Measurements from ENCODE around the gene IQCB1. TPM values are rescaled to one million over a fixed set of nuclear protein-coding genes. Genes with fewer than 3 reads are reported as not detected.

Gene IQCB1
- polyA plus RNA-seq, 3 donors = 6.0 to 27.7 (median 7.5) TPM

DNA sequence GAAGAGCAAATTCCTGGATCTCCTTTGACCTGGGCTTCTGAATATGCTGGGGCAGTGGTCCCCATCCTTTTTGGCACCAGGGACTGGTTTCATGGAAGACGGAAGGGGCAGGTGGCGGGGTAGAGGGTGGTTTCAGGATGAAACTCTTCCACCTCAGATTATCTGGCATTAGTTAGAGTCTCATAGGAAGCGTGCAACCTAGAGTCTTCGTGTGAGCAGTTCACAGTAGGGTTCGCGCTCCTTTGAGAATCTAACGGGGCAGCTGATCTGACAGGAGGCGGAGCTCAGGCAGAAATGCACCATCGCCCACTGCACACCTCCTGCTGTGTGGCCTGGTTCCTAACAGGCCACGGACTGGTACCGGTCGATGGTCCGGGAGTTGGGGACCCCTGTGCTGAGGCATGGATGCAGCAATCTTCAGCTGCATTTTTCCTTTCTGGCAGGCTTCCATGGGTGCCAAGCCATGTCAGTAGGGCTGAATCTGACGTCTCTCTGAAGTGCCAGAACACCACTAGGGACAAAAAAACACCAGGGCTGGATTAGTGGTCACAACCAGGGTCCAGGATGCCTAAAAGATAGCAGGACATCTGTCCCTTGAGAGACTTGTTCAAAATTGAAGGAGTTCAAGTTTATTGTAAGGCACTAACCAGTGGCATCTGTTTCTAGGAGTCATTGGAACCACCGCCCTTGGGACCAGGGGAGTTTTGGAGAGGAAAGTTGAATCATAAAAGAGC, 76.9 kb downstream of the IQCB1 start:
- H3K36me3 Mint-ChIP-seq = no peaks in the 10 kb centered on the region
- no peak overlapping the region for H3K9ac ChIP-seq (ENCODE audit: insufficient read depth, low read length, poor library complexity, severe bottlenecking)
- no peaks in the 10 kb centered on the region for H3K79me2 ChIP-seq (ENCODE audit: insufficient read depth, low read length)
- no peak for TF ChIP-seq CTCF (IDR thresholded peaks at IDR 0.05)
- no peaks in the 10 kb centered on the region for H3K36me3 ChIP-seq (replicated peaks in 1 of 2; ENCODE audit: control insufficient read depth in 1 of 2, insufficient read depth in 2 of 2, low read length in 2 of 2)
- no peak for DNase-seq
- H2AFZ ChIP-seq (ENCODE audit: insufficient read depth, low read depth, low read length, poor library complexity, severe bottlenecking) = no peak overlapping the region
- peaks cover 0 to 5% (median 2%) of the 10 kb centered on the region in 7 donors for H3K9me3 Mint-ChIP-seq
- H3K4me3 ChIP-seq (replicated peaks in 1 of 3; ENCODE audit: low read depth in 2 of 3, low read length in 3 of 3) = no peak overlapping the region
- no peaks in the 10 kb centered on the region for H4K20me1 ChIP-seq (ENCODE audit: insufficient read depth, low read length)
- H3K9me3 ChIP-seq (replicated peaks in 1 of 2; ENCODE audit: control insufficient read depth in 1 of 2, insufficient read depth in 1 of 2, low read length in 2 of 2) = no peaks in the 10 kb centered on the region
- peaks cover 2% of the 10 kb centered on the region for H3K4me1 Mint-ChIP-seq
- no peak overlapping the region for H3K27ac ChIP-seq (ENCODE audit: low read depth in 1 of 2, low read length in 2 of 2)
- H3K4me1 ChIP-seq (ENCODE audit: control insufficient read depth in 1 of 2, insufficient read depth in 2 of 2, low read length in 2 of 2) = no peaks in the 10 kb centered on the region
- WGBS (ENCODE audit: insufficient coverage) = 95% methylated on average over 13 of the region's 15 CpGs
- peak overlapping the region in 1 of 7 donors; percentile 46 for H3K27ac Mint-ChIP-seq
- no peak overlapping the region for H3K4me2 ChIP-seq (replicated peaks; ENCODE audit: extremely low read depth, low read length, poor library complexity, severe bottlenecking)
- H3K4me3 Mint-ChIP-seq = no peak overlapping the region
- no peaks in the 10 kb centered on the region for H3K27me3 ChIP-seq (ENCODE audit: control insufficient read depth in 2 of 2, insufficient read depth in 2 of 2, low read length in 2 of 2)
- peaks cover 3 to 8% (median 8%) of the 10 kb centered on the region in 3 donors for H3K27me3 Mint-ChIP-seq (ENCODE audit: low read depth in 3 of 3)
- intact Hi-C loops (cut with micrococcal nuclease) = no loop called here

DNA sequence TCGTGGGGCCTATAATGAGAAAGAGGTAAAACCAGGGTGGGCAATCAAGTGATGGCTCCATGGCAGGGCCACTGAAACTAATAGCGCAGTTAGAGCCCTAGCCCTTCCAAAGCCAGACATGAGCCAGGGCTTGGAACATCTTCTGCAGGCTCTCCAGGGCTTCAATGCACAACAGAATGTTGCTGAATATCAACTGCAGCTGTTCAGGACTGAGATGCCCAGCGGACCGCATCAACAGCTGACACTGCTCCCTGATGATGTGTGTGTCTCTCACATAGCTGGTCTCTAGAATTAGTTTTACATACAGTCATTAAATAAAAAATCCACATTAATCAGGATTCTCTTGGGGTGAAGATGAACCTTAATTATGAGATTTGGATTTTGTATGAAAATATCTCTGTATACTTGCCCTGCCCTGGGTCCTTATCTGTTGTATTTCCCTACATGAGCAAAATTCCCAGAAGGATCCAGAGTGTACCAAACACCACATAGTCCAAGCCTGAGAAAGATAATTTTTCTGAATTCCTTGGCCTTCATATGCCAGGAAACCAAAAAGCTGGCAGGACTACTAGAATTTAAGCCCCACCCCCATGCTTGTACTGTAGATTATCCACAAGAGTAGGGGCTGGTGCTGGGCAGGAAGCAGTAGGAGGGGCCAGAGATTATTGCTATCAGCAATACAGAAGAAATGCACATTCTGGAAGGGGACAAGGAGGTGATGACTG, 77.6 kb downstream of the IQCB1 start:
- no peak overlapping the region for H3K4me3 ChIP-seq (replicated peaks in 1 of 3; ENCODE audit: low read depth in 2 of 3, low read length in 3 of 3)
- no peak overlapping the region for H3K4me2 ChIP-seq (replicated peaks; ENCODE audit: extremely low read depth, low read length, poor library complexity, severe bottlenecking)
- no peak for TF ChIP-seq CTCF (IDR thresholded peaks at IDR 0.05)
- H3K4me3 Mint-ChIP-seq = no peak overlapping the region
- 91% methylated on average over 2 of the region's 4 CpGs for WGBS (ENCODE audit: insufficient coverage)
- H3K9ac ChIP-seq (ENCODE audit: insufficient read depth, low read length, poor library complexity, severe bottlenecking) = no peak overlapping the region
- intact Hi-C loops (cut with micrococcal nuclease) = no loop called here
- no peak overlapping the region for H3K27ac ChIP-seq (ENCODE audit: low read depth in 1 of 2, low read length in 2 of 2)
- no peaks in the 10 kb centered on the region for H3K36me3 ChIP-seq (replicated peaks in 1 of 2; ENCODE audit: control insufficient read depth in 1 of 2, insufficient read depth in 2 of 2, low read length in 2 of 2)
- H3K9me3 ChIP-seq (replicated peaks in 1 of 2; ENCODE audit: control insufficient read depth in 1 of 2, insufficient read depth in 1 of 2, low read length in 2 of 2) = no peaks in the 10 kb centered on the region
- no peaks in the 10 kb centered on the region for H3K27me3 ChIP-seq (ENCODE audit: control insufficient read depth in 2 of 2, insufficient read depth in 2 of 2, low read length in 2 of 2)
- H3K9me3 Mint-ChIP-seq = peaks cover 0 to 5% (median 2%) of the 10 kb centered on the region in 7 donors
- peaks cover 6 to 12% (median 11%) of the 10 kb centered on the region in 3 donors for H3K27me3 Mint-ChIP-seq (ENCODE audit: low read depth in 3 of 3)
- DNase-seq = no peak
- no peaks in the 10 kb centered on the region for H3K36me3 Mint-ChIP-seq
- H3K4me1 ChIP-seq (ENCODE audit: control insufficient read depth in 1 of 2, insufficient read depth in 2 of 2, low read length in 2 of 2) = no peaks in the 10 kb centered on the region
- no peak overlapping the region for H3K27ac Mint-ChIP-seq
- H3K4me1 Mint-ChIP-seq = peaks cover 2% of the 10 kb centered on the region
- no peak overlapping the region for H2AFZ ChIP-seq (ENCODE audit: insufficient read depth, low read depth, low read length, poor library complexity, severe bottlenecking)
- no peaks in the 10 kb centered on the region for H3K79me2 ChIP-seq (ENCODE audit: insufficient read depth, low read length)
- no peaks in the 10 kb centered on the region for H4K20me1 ChIP-seq (ENCODE audit: insufficient read depth, low read length)
